NAMALWA (cell line): Measurements from ENCODE around the gene STX3.
A peak's percentile ranks its signal among the peaks of the same experiment; 100 is the strongest.
"Not testable (repeated sequence)": the region's sequence is repeated elsewhere in the genome, so short reads cannot be mapped to it uniquely, and the experiment has no call there.

Experiments used
- DNase-seq: peaks from one replicate; pipeline ENCODE4 v3.0.0-alpha.2; 2015; ENCODE audit warnings: low spot score

Gene STX3

DNA sequence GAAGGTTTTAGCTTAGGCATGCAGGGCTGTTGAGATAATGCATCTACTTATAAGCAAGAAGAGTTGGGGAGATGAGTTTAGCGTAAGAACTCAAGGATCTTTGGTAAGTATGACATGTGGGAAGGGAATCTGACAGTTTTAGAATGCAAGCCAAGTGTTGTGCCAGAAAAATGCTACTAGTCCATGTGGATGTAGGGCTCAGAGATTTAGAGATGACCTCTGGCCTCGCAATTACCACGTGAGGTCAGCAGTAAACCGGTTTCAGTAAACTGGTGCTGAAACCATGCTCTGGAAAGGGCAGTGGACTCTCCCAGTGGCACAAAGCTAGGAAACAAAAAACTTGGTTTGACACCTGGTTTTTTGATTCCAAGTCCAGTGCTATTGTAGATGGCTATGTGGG is 36.5 kb downstream of the STX3 start:
- no peak for DNase-seq

GRCh38 chr11:59792507-59792906 is 37.3 kb downstream of the STX3 start:
- no peak for DNase-seq

GRCh38 chr11:59794417-59794816 is 39.2 kb downstream of the STX3 start:
- DNase-seq = no peak

GRCh38 chr11:59800390-59801025 is 45.3 kb downstream of the STX3 start:
- DNase-seq = no peak

DNA sequence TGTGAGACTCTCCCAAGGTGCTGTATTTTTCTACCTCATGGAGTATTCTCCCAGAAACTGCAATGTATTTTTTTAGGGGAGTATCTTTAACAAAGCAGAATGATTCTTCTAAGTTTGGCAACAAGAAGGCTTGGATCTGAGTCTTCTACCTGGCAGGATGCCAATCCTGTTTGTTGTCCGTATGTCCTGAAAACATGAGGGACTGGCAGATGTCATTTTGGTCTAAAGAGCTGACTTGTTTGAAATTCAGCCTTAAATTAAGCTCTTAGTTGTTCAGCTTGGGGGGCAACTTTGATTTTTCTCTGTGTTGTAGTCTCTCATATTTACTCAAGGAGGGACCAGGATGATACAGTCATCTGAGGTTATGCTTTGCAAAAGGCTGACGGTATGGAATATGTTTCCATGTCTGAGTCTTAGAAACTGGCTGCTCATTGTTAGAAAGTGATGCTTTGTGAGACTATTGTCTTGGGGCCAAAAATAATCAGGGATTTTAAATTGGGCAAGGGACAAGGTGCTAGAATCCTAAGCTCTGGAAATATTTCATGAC is 46.1 kb downstream of the STX3 start:
- no peak for DNase-seq

DNA sequence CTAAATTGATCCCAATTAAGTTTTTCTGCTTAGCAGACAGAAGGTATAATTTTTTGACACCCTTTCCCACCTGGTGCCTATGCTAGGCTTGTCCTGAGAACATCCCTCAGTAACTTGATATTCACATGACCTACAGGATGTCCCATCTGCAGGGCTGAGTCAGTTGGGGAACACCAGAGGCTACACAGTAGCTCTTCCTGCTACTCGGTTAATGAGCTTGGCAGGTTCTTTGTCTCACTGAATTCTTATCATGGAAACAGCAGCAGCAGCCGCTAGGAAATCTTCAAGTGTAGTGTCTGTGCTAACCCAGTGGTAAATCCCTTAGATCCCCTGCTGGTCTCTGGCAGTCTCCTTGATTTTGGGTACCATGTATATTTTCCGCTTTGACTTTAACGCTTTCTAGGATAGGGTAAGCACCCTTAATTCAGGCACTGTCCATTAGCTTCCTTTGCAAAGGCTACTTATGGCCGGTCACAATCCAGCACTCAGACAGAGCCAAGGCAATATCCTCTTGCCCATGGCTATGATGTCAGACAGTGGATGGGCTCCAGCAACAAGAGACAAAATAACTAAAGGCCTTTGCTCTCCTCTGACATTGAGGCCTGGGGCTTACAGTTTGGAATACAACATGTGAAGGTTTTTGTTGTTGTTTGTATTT is 46.9 kb downstream of the STX3 start:
- no peak for DNase-seq

GRCh38 chr11:59802639-59803176 is 47.5 kb downstream of the STX3 start:
- DNase-seq = peak; percentile 62

DNA sequence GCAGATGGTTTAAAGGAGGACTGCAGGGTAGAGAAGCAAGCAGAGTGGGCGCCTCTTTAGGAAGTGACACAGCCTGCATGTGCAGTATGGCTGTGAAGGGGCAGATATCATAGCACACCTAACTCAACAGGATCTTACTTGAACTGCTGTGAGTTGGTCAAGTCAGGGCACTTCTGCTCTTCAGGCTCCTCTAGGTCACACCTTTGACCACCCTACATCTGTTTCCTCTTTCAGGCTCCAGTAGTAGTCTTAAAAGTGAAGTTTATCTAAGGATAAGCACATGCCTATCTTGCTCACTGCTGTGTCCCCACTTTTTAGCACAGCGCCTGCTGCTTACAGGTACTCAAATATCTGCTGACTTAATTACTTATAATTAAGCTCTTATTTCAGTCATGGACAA is 48.9 kb downstream of the STX3 start:
- DNase-seq = no peak

DNA sequence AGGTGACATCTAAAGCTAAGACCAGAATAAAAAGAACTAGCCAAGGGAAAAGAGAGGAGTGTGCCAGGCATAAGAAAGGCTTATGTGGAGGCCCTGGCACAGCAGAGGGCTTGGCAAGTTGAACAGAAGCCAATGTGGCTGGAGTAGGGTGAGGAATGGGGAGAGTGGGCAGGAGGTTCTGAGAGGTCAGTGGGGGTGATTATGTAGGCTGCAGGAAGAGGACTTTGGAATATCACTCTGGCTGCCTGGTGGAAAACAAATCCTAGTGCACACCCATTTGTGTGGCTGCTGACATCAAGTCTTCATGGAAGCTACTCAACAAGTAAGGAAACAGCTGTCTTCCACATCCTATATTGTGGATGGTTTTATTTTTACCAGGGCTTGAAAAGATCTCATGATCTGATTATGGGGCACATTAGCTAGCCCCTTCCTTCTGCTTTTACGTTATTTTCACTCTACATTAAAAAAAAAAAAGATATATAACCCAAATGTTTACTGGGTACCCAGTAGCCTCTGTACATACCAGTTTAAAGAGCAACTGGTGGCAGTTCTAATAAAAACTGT is 52.0 kb downstream of the STX3 start:
- no peak for DNase-seq

GRCh38 chr11:59810189-59810910 is 55.2 kb downstream of the STX3 start, which contains the start of gene MRPL16:
Gene MRPL16 (minus strand): TSS chr11:59810778. CDS start chr11:59810658, 120 bp downstream.
- DNase-seq = peak; percentile 92

- no peak for DNase-seq
Measured at GRCh38 chr11:59810911-59811259, 55.7 kb downstream of the STX3 start.

DNA sequence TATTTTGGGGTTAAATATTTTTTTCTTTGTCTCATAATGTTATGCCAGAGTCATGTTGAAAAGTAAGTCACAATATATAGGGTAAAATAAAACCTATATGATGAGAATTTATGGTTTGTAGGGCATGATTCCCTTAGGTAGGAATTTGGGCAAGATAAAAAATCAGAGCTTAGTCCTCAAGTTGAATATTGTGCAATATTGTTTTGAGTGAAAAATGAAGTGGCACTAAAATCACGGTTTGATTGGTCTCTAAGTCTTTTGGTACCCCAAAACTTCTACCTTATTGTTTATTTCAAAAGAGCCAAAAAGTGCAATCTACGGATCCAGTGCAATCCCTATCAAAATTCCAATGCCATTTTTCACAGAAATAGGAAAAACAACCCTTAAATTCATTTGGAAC is 57.0 kb downstream of the STX3 start:
- DNase-seq = no peak

DNA sequence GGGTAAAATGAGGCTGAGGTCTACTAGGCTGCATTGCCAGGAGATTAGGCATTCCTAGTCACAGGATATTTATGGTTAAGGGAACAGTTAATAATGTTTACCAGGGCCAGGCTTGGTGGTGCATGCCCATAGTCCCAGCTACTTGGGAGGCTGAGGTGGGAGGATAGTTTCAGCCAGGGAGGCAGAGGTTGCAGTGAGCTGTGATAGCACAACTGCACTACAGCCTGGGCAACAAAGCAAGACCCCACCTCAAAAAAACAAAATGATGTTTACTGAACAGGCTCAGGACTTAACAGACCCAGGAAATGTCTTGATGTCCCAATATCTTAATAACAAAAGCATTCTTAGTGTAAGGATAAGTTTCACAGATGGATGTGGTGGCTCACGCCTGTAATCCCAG is 58.2 kb downstream of the STX3 start:
- no peak for DNase-seq

GRCh38 chr11:59814021-59814420 is 58.8 kb downstream of the STX3 start:
- DNase-seq = no peak

- no peak for DNase-seq
Measured at GRCh38 chr11:59815754-59816153, 60.6 kb downstream of the STX3 start.

- not testable (repeated sequence) for DNase-seq
Measured at GRCh38 chr11:59816434-59816833, 61.3 kb downstream of the STX3 start.

DNA sequence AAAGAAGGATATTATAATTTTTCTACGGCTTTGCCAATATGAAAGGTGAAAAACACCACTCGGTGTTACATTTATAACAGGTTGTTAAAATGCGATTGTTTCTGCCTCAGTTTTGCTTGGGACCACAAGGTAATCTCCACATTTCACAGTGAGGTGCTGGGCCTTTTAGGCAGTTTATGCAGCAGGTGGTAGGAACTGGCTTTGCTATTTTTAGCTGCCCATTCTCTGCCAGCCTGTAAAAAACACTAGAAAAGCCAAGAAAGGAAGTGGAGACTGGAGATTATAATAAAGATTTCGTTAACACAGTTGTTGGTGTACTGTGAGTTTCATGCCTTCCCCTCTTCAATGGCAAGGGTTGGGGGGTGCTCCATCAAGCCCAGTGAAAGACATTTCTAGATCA is 63.4 kb downstream of the STX3 start:
- peak; percentile 20 for DNase-seq

GRCh38 chr11:59822989-59823566 is 67.9 kb downstream of the STX3 start:
- DNase-seq = peak; percentile 83

- DNase-seq = no peak
Measured at GRCh38 chr11:59829358-59829757, 74.2 kb downstream of the STX3 start.

- no peak for DNase-seq
Measured at GRCh38 chr11:59833602-59834001, 78.4 kb downstream of the STX3 start.

- DNase-seq = no peak
Measured at GRCh38 chr11:59839615-59840014, 84.4 kb downstream of the STX3 start.

- no peak for DNase-seq
Measured at GRCh38 chr11:59841514-59841913, 86.3 kb downstream of the STX3 start.
